Stimulated activated naive CD8-positive, alpha-beta T cell treated with anti-CD3 and anti-CD28 coated beads, Interleukin-15, Interleukin-2, amounts not matched to agents 100 ng/mL and 50 ng/mL, for 24 hours (primary cell): Measurements from ENCODE around the gene ABL1.
A peak's percentile ranks its signal among the peaks of the same experiment; 100 is the strongest.

Source experiments
- H3K27ac Mint-ChIP-seq: one replicate; pipeline ENCODE4 v1.8.0; 2021; ENCODE audit warnings: mild to moderate bottlenecking, mixed read lengths
- H3K27me3 Mint-ChIP-seq: one replicate; pipeline ENCODE4 v1.8.0; 2021; ENCODE audit warnings: mixed read lengths
- H3K36me3 Mint-ChIP-seq: one replicate; pipeline ENCODE4 v1.8.0; 2021; ENCODE audit warnings: low read depth, mixed read lengths
- H3K4me1 Mint-ChIP-seq: one replicate; pipeline ENCODE4 v1.8.0; 2021; ENCODE audit warnings: low read depth, mixed read lengths
- H3K4me3 Mint-ChIP-seq: one replicate; pipeline ENCODE4 v1.8.0; 2021; ENCODE audit warnings: mild to moderate bottlenecking, mixed read lengths
- H3K9me3 Mint-ChIP-seq: one replicate; pipeline ENCODE4 v1.8.0; 2021; ENCODE audit warnings: mixed read lengths

ABL1 gene

DNA sequence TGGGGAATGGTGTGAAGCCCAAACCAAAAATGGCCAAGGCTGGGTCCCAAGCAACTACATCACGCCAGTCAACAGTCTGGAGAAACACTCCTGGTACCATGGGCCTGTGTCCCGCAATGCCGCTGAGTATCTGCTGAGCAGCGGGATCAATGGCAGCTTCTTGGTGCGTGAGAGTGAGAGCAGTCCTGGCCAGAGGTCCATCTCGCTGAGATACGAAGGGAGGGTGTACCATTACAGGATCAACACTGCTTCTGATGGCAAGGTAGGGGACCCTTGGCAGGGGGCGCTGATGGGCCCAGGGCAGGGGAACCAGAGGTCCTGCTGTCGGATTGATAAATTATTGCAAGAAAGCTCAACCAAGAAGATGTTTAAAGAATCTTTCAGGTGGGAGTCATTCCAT is 19.8 kb downstream of the ABL1 start:
- Mint-ChIP-seq H3K27me3 (no peaks in the 10 kb centered on the region), H3K9me3 (no peaks in the 10 kb centered on the region), H3K27ac (no peak overlapping the region), H3K4me1 (no peaks in the 10 kb centered on the region), H3K36me3 (peaks cover 39% of the 10 kb centered on the region), H3K4me3 (no peak overlapping the region)

GRCh38 chr9:130856474-130856873 is 21.4 kb downstream of the ABL1 start:
- peaks cover 35% of the 10 kb centered on the region for H3K36me3 Mint-ChIP-seq
- no peak overlapping the region for H3K27ac Mint-ChIP-seq
- no peak overlapping the region for H3K4me3 Mint-ChIP-seq
- no peaks in the 10 kb centered on the region for H3K9me3 Mint-ChIP-seq
- no peaks in the 10 kb centered on the region for H3K27me3 Mint-ChIP-seq
- H3K4me1 Mint-ChIP-seq, result no peaks in the 10 kb centered on the region

GRCh38 chr9:130857864-130858738 is 23.0 kb downstream of the ABL1 start:
- Mint-ChIP-seq H3K4me3 (no peak overlapping the region), H3K4me1 (no peaks in the 10 kb centered on the region), H3K27ac (no peak overlapping the region), H3K27me3 (no peaks in the 10 kb centered on the region), H3K36me3 (peaks cover 41% of the 10 kb centered on the region), H3K9me3 (no peaks in the 10 kb centered on the region)

DNA sequence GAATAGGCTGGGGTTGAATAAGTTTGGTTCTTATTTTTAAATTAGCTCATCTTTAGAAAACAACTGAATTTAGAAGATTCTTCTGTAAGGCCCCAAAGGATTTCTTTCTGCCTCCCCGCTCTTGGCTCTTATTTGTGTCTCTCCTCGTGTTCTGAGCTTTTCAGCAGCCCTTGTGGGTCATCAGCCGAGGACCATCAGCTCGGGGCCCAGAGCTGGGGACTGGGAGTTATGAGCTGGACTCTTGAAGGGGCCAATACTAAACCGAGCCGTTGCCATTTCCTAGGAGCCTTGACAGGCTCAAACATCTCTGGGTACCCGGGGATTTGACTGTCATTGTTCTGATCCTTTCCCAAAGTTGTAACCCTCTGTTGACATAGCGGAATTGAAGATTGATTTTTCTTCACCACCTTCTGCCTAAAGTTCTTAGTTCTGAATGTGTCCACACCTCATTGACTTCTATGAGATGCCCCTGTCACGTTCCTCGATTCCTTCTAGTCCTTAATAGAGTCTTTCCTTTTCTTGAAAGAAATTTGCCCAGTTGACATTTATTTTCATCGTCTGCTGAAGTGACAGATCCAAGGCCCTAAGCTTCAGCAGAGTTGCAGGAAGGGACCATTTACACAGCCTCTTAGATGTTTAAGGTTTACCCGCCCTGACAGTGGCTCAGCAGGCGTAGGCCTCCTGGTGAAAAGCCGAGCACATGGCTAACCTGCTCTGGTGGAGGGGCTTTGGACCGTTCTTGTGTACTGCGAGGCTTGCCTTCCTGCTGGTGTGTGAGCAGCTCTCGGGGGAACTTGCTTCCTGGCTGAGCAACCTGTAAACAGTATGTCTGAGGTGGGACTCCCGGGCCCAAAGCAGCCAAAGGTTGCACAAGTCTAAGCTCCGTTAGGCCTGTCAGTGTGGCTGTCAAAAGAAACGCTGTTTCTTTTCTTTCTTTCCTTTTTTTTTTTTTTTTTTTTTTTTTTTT is 24.0 kb downstream of the ABL1 start:
- H3K36me3 Mint-ChIP-seq, result peaks cover 43% of the 10 kb centered on the region
- H3K9me3 Mint-ChIP-seq, result no peaks in the 10 kb centered on the region
- peak overlapping the region; percentile 23 for H3K27ac Mint-ChIP-seq
- H3K4me1 Mint-ChIP-seq, result no peaks in the 10 kb centered on the region
- H3K27me3 Mint-ChIP-seq, result no peaks in the 10 kb centered on the region
- H3K4me3 Mint-ChIP-seq, result no peak overlapping the region

GRCh38 chr9:130860458-130861316 is 25.6 kb downstream of the ABL1 start:
- no peak overlapping the region for H3K27ac Mint-ChIP-seq
- H3K36me3 Mint-ChIP-seq, result peaks cover 33% of the 10 kb centered on the region
- no peaks in the 10 kb centered on the region for H3K9me3 Mint-ChIP-seq
- no peaks in the 10 kb centered on the region for H3K27me3 Mint-ChIP-seq
- H3K4me3 Mint-ChIP-seq, result no peak overlapping the region
- no peaks in the 10 kb centered on the region for H3K4me1 Mint-ChIP-seq

GRCh38 chr9:130861372-130862180 is 26.5 kb downstream of the ABL1 start:
- peaks cover 32% of the 10 kb centered on the region for H3K36me3 Mint-ChIP-seq
- H3K4me3 Mint-ChIP-seq, result no peak overlapping the region
- H3K27me3 Mint-ChIP-seq, result no peaks in the 10 kb centered on the region
- H3K27ac Mint-ChIP-seq, result no peak overlapping the region
- H3K9me3 Mint-ChIP-seq, result no peaks in the 10 kb centered on the region
- no peaks in the 10 kb centered on the region for H3K4me1 Mint-ChIP-seq

GRCh38 chr9:130862217-130862616 is 27.2 kb downstream of the ABL1 start:
- Mint-ChIP-seq H3K4me1 (no peaks in the 10 kb centered on the region), H3K9me3 (no peaks in the 10 kb centered on the region), H3K27me3 (no peaks in the 10 kb centered on the region), H3K36me3 (peaks cover 26% of the 10 kb centered on the region), H3K4me3 (no peak overlapping the region), H3K27ac (no peak overlapping the region)

GRCh38 chr9:130862747-130863146 is 27.7 kb downstream of the ABL1 start:
- Mint-ChIP-seq H3K4me1 (no peaks in the 10 kb centered on the region), H3K9me3 (no peaks in the 10 kb centered on the region), H3K27ac (no peak overlapping the region), H3K4me3 (no peak overlapping the region), H3K36me3 (peaks cover 21% of the 10 kb centered on the region), H3K27me3 (no peaks in the 10 kb centered on the region)

DNA sequence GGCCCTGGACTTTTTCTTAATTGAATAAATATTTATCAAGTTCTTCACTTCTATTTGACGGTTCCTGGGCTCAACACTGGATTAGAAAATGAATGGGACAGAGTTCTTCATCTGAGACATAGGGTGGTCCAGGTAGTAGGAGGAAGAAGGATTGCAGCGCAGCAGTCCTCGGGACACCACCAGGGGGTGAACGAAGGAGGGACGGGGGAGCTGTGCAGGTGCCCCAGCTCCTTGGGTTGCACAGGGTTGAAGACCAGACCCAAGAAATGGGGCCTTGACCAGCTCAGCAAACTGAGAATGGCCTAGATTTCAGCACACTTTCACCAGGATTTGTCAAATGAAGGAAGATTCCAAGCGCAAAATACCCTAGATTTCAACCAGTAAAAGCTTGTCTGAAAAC is 29.5 kb downstream of the ABL1 start:
- Mint-ChIP-seq H3K4me3 (no peak overlapping the region), H3K9me3 (no peaks in the 10 kb centered on the region), H3K4me1 (no peaks in the 10 kb centered on the region), H3K27ac (no peak overlapping the region), H3K36me3 (peaks cover 25% of the 10 kb centered on the region), H3K27me3 (no peaks in the 10 kb centered on the region)

- H3K27ac Mint-ChIP-seq, result no peak overlapping the region
- no peak overlapping the region for H3K4me3 Mint-ChIP-seq
- no peaks in the 10 kb centered on the region for H3K4me1 Mint-ChIP-seq
- peaks cover 25% of the 10 kb centered on the region for H3K36me3 Mint-ChIP-seq
- no peaks in the 10 kb centered on the region for H3K9me3 Mint-ChIP-seq
- no peaks in the 10 kb centered on the region for H3K27me3 Mint-ChIP-seq
Measured at GRCh38 chr9:130865921-130866320, 30.9 kb downstream of the ABL1 start.

- Mint-ChIP-seq H3K9me3 (no peaks in the 10 kb centered on the region), H3K27me3 (no peaks in the 10 kb centered on the region), H3K4me1 (no peaks in the 10 kb centered on the region), H3K4me3 (no peak overlapping the region), H3K27ac (no peak overlapping the region), H3K36me3 (peaks cover 25% of the 10 kb centered on the region)
Measured at GRCh38 chr9:130866474-130866965, 31.5 kb downstream of the ABL1 start.

- Mint-ChIP-seq H3K4me1 (no peaks in the 10 kb centered on the region), H3K9me3 (no peaks in the 10 kb centered on the region), H3K27me3 (no peaks in the 10 kb centered on the region), H3K4me3 (no peak overlapping the region), H3K27ac (no peak overlapping the region), H3K36me3 (peaks cover 31% of the 10 kb centered on the region)
Measured at GRCh38 chr9:130867556-130867955, 32.5 kb downstream of the ABL1 start.

DNA sequence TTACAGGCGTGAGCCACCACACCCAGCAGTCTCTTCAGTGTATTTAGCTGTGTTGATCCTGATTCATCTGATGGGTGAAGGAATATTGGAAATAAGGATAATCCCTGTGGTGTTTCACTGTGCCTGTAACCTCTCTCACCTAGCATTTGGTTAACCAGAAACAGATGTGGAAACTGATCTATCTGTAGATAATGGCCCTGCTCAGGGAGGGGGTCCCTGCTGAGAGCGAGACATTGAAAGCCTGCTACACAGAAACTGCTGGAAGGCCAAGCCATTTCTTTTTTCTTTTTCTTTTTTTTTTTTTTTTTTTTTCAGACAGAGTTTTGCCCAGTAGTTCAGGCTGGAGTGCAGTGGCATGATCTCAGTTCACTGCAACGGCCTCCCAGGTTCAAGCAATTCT is 33.2 kb downstream of the ABL1 start:
- Mint-ChIP-seq H3K27ac (no peak overlapping the region), H3K9me3 (no peaks in the 10 kb centered on the region), H3K4me3 (no peak overlapping the region), H3K4me1 (no peaks in the 10 kb centered on the region), H3K36me3 (peaks cover 30% of the 10 kb centered on the region), H3K27me3 (no peaks in the 10 kb centered on the region)

GRCh38 chr9:130869250-130869649 is 34.2 kb downstream of the ABL1 start:
- H3K4me3 Mint-ChIP-seq, result no peak overlapping the region

More at GRCh38 chr9:130869250-130869649, 34.2 kb downstream of the ABL1 start:
- Mint-ChIP-seq H3K27ac (no peak overlapping the region), H3K4me1 (no peaks in the 10 kb centered on the region), H3K9me3 (no peaks in the 10 kb centered on the region), H3K36me3 (peaks cover 36% of the 10 kb centered on the region), H3K27me3 (no peaks in the 10 kb centered on the region)
